Sigmoid colon (tissue), 4 donors: ENCODE measurements around the gene CFAP300.

ENCODE experiments used
- EP300 ChIP-seq, 4 donors: sonication (generic); formaldehyde crosslinking; IDR thresholded peaks; one replicate each; pipeline ENCODE4 v1.6.1; 2017; ENCODE audit warnings: antibody characterized with exemption in 4 of 4
- POLR2A ChIP-seq, 2 donors: fragments of 450-650 bp; IDR thresholded peaks; one replicate each; pipeline ENCODE4 v1.6.1; 2016; ENCODE audit warnings: antibody characterized with exemption in 2 of 2, mild to moderate bottlenecking in 2 of 2, moderate library complexity in 2 of 2

DNA sequence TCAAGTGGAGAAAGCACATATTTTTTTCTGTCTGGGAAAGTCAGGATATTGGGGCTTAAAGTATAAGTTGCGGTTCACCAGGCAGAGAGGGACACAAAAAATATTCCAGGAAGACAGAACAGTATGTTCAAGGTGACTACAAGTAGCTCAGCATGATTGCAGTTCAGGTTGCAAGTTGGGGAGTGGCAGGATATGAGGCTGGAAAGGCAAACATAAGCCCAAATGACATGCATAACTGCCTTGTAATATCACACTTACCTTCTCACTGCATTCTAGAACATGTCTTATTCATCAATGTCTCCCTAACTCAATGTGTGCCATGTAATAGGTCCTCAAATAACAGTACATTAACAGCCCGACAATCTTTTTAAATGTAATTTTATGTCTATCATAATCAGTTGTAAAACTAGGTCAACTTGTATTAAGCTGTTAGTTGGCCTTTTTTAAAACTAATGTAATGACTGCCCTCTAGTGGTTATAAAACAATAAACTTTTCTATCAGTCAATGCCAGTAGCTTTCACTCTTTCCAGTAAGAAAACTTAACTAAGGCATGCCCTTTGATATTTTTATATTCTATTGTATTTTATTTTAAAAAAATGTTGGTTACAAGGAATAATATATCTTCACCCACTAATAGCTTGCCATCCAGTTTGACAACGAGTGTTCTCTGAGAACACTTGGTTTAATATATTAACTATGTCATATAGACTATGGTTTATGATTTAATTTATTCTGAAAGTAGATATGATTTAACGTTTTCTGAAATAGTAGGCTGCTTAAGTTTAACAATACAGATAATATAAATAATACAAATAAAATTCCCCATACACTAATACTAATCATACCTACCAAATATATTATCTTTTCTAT, 39.4 kb upstream of the CFAP300 start:
- TF ChIP-seq EP300 (IDR thresholded peaks at IDR 0.05) (no peak), POLR2A (IDR thresholded peaks at IDR 0.05) (no peak)
